ENCODE measurements around the gene DNAJB14.
A peak's percentile ranks its signal among the peaks of the same experiment; 100 is the strongest.

DNAJB14 gene

GRCh38 chr4:99949999-99950912 lies 3.8 kb upstream of the DNAJB14 start, which contains the start of gene H2AZ1:
H2AZ1 (minus strand) TSS chr4:99950275; CDS start chr4:99950170, 105 bp downstream.
- Histone ChIP-seq H3K4me3 (ENCODE audit: low read length, poor library complexity, severe bottlenecking) (peak within 1 kb of the TSS; percentile 96), H3K36me3 (ENCODE audit: insufficient read depth, low read length) (peaks cover 20% of the 10 kb centered on the region), H3K9ac (ENCODE audit: low read depth, low read length, poor library complexity, severe bottlenecking) (peak within 1 kb of the TSS; percentile 99), H3K79me2 (ENCODE audit: insufficient read depth, low read length) (peaks cover 49% of the 10 kb centered on the region), H3K9me2 (replicated peaks; ENCODE audit: low read depth, low read length) (no peaks in the 10 kb centered on the region), H3K9me3 (ENCODE audit: insufficient read depth, low read depth, low read length) (no peaks in the 10 kb centered on the region), H4K20me1 (ENCODE audit: insufficient read depth, low read length, poor library complexity, severe bottlenecking) (peaks cover 33% of the 10 kb centered on the region), H2AFZ (ENCODE audit: low read length) (peak within 1 kb of the TSS; percentile 89), H3F3A (ENCODE audit: low read depth) (peaks cover 21% of the 10 kb centered on the region), H3K4me1 (ENCODE audit: insufficient read depth, low read length, poor library complexity, severe bottlenecking) (peaks cover 33% of the 10 kb centered on the region), H3K4me2 (ENCODE audit: low read depth, low read length, poor library complexity, severe bottlenecking) (peak within 1 kb of the TSS; percentile 99), H3K27me3 (ENCODE audit: insufficient read depth, low read length, poor library complexity, severe bottlenecking) (peaks cover 5% of the 10 kb centered on the region)
- TF ChIP-seq EZH2phosphoT487 (IDR thresholded peaks at IDR 0.05; ENCODE audit: borderline replicate concordance), result no peak
- TF ChIP-seq, protein P1, sequence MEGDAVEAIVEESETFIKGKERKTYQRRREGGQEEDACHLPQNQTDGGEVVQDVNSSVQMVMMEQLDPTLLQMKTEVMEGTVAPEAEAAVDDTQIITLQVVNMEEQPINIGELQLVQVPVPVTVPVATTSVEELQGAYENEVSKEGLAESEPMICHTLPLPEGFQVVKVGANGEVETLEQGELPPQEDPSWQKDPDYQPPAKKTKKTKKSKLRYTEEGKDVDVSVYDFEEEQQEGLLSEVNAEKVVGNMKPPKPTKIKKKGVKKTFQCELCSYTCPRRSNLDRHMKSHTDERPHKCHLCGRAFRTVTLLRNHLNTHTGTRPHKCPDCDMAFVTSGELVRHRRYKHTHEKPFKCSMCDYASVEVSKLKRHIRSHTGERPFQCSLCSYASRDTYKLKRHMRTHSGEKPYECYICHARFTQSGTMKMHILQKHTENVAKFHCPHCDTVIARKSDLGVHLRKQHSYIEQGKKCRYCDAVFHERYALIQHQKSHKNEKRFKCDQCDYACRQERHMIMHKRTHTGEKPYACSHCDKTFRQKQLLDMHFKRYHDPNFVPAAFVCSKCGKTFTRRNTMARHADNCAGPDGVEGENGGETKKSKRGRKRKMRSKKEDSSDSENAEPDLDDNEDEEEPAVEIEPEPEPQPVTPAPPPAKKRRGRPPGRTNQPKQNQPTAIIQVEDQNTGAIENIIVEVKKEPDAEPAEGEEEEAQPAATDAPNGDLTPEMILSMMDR (conservative IDR thresholded peaks at IDR 0.05; ENCODE audit: low read length), result no peak

GRCh38 chr4:99949034-99949998 lies 2.9 kb upstream of the DNAJB14 start:
- peak overlapping the region; percentile 95 for H3K4me2 ChIP-seq (ENCODE audit: low read depth, low read length, poor library complexity, severe bottlenecking)
- H3K27me3 ChIP-seq (ENCODE audit: insufficient read depth, low read length, poor library complexity, severe bottlenecking), result peaks cover 5% of the 10 kb centered on the region
- H3K9me2 ChIP-seq (replicated peaks; ENCODE audit: low read depth, low read length), result no peaks in the 10 kb centered on the region
- peaks cover 58% of the 10 kb centered on the region for H3K79me2 ChIP-seq (ENCODE audit: insufficient read depth, low read length)
- no peaks in the 10 kb centered on the region for H3K9me3 ChIP-seq (ENCODE audit: insufficient read depth, low read depth, low read length)
- peak overlapping the region; percentile 99 for H3K9ac ChIP-seq (ENCODE audit: low read depth, low read length, poor library complexity, severe bottlenecking)
- H3K4me1 ChIP-seq (ENCODE audit: insufficient read depth, low read length, poor library complexity, severe bottlenecking), result peaks cover 41% of the 10 kb centered on the region
- H3K36me3 ChIP-seq (ENCODE audit: insufficient read depth, low read length), result peaks cover 20% of the 10 kb centered on the region
- H2AFZ ChIP-seq (ENCODE audit: low read length), result peak overlapping the region; percentile 77
- TF ChIP-seq, protein P1 (conservative IDR thresholded peaks at IDR 0.05; ENCODE audit: low read length), result peak; percentile 78
- no peak for TF ChIP-seq EZH2phosphoT487 (IDR thresholded peaks at IDR 0.05; ENCODE audit: borderline replicate concordance)
- H3F3A ChIP-seq (ENCODE audit: low read depth), result peaks cover 21% of the 10 kb centered on the region
- peak overlapping the region; percentile 96 for H3K4me3 ChIP-seq (ENCODE audit: low read length, poor library complexity, severe bottlenecking)
- H4K20me1 ChIP-seq (ENCODE audit: insufficient read depth, low read length, poor library complexity, severe bottlenecking), result peaks cover 38% of the 10 kb centered on the region

DNA sequence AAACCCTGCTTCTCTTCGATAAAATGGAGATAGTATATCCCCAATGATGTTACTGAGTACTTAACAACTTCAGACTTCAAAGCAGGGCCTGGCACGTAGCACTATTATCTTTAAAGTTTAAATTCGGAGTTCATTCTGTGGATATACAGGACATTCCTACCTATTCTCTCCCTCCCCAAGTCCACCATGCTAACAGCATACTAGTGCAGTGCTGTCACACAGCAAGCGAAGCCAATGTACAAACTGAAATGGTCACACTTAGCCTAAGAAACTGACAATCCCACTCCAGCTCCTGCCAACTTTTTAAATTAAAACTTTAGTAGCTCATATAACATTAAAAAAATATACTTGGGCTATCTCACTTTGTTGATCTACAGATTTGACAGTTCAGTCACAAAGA lies 1.2 kb upstream of the DNAJB14 start:
- Histone ChIP-seq H3K9me2 (replicated peaks; ENCODE audit: low read depth, low read length) (no peaks in the 10 kb centered on the region), H3F3A (ENCODE audit: low read depth) (peaks cover 21% of the 10 kb centered on the region), H3K4me2 (ENCODE audit: low read depth, low read length, poor library complexity, severe bottlenecking) (peak overlapping the region; percentile 95), H3K4me1 (ENCODE audit: insufficient read depth, low read length, poor library complexity, severe bottlenecking) (peaks cover 58% of the 10 kb centered on the region), H3K4me3 (ENCODE audit: low read length, poor library complexity, severe bottlenecking) (peak overlapping the region; percentile 96), H3K9me3 (ENCODE audit: insufficient read depth, low read depth, low read length) (no peaks in the 10 kb centered on the region), H4K20me1 (ENCODE audit: insufficient read depth, low read length, poor library complexity, severe bottlenecking) (peaks cover 53% of the 10 kb centered on the region), H3K79me2 (ENCODE audit: insufficient read depth, low read length) (peaks cover 75% of the 10 kb centered on the region), H3K9ac (ENCODE audit: low read depth, low read length, poor library complexity, severe bottlenecking) (peak overlapping the region; percentile 99), H3K36me3 (ENCODE audit: insufficient read depth, low read length) (peaks cover 20% of the 10 kb centered on the region), H3K27me3 (ENCODE audit: insufficient read depth, low read length, poor library complexity, severe bottlenecking) (peaks cover 5% of the 10 kb centered on the region), H2AFZ (ENCODE audit: low read length) (no peak overlapping the region)
- TF ChIP-seq, protein P1 (conservative IDR thresholded peaks at IDR 0.05; ENCODE audit: low read length), result no peak
- TF ChIP-seq EZH2phosphoT487 (IDR thresholded peaks at IDR 0.05; ENCODE audit: borderline replicate concordance), result no peak

All from Loucy (cell line).